ENCODE data around the gene CYSLTR2.

The CYSLTR2 gene

GRCh38 chr13:48653472-48653939 is at the start of gene CYSLTR2:
CYSLTR2 (plus strand) TSS chr13:48653929; CDS start chr13:48706818, 52,889 bp downstream.
- DNase-seq = no peak

- no peak for DNase-seq
These were observed 38.7 kb upstream of the CYSLTR2 start for GRCh38 chr13:48615049-48615448.

GRCh38 chr13:48618937-48619336 is 34.8 kb upstream of the CYSLTR2 start:
- no peak for DNase-seq

GRCh38 chr13:48621056-48621455 is 32.7 kb upstream of the CYSLTR2 start:
- DNase-seq = no peak

GRCh38 chr13:48624016-48624415 is 29.7 kb upstream of the CYSLTR2 start:
- no peak for DNase-seq

GRCh38 chr13:48624858-48625257 is 28.9 kb upstream of the CYSLTR2 start:
- DNase-seq = no peak

GRCh38 chr13:48625413-48626076 is 28.2 kb upstream of the CYSLTR2 start:
- no peak for DNase-seq

GRCh38 chr13:48626077-48626449 is 27.7 kb upstream of the CYSLTR2 start:
- DNase-seq = no peak

- DNase-seq = no peak
These were observed 26.8 kb upstream of the CYSLTR2 start for GRCh38 chr13:48626726-48627451.

- DNase-seq = no peak
These were observed 24.5 kb upstream of the CYSLTR2 start for GRCh38 chr13:48629277-48629676.

- DNase-seq = no peak
These were observed 23.4 kb upstream of the CYSLTR2 start for GRCh38 chr13:48630291-48630690.

GRCh38 chr13:48630773-48631172 is 23.0 kb upstream of the CYSLTR2 start:
- no peak for DNase-seq

- DNase-seq = no peak
These were observed 22.3 kb upstream of the CYSLTR2 start for GRCh38 chr13:48631441-48631840.

- no peak for DNase-seq
These were observed 20.0 kb upstream of the CYSLTR2 start for GRCh38 chr13:48633700-48634099.

GRCh38 chr13:48634636-48635035 is 19.1 kb upstream of the CYSLTR2 start:
- no peak for DNase-seq

GRCh38 chr13:48635478-48635877 is 18.3 kb upstream of the CYSLTR2 start:
- no peak for DNase-seq

- no peak for DNase-seq
These were observed 17.2 kb upstream of the CYSLTR2 start for GRCh38 chr13:48636550-48636949.

- no peak for DNase-seq
These were observed 16.1 kb upstream of the CYSLTR2 start for GRCh38 chr13:48637601-48638000.

- no peak for DNase-seq
These were observed 13.0 kb upstream of the CYSLTR2 start for GRCh38 chr13:48640767-48641166.

- DNase-seq = no peak
These were observed 12.3 kb upstream of the CYSLTR2 start for GRCh38 chr13:48641404-48641803.

GRCh38 chr13:48642061-48642460 is 11.7 kb upstream of the CYSLTR2 start:
- DNase-seq = no peak

GRCh38 chr13:48643159-48643558 is 10.6 kb upstream of the CYSLTR2 start:
- no peak for DNase-seq

GRCh38 chr13:48644141-48644540 is 9.6 kb upstream of the CYSLTR2 start:
- no peak for DNase-seq

- no peak for DNase-seq
These were observed 8.8 kb upstream of the CYSLTR2 start for GRCh38 chr13:48644951-48645350.

- DNase-seq = no peak
These were observed 7.9 kb upstream of the CYSLTR2 start for GRCh38 chr13:48645845-48646244.

Data from GOT3 (cell line).